Kasumi-1 (cell line): ENCODE data around the gene CDC42BPA.
"Not testable (repeated sequence)": the region's sequence is repeated elsewhere in the genome, so short reads cannot be mapped to it uniquely, and the experiment has no call there.

Experiments
- DNase-seq, 2 experiments: peaks; one replicate each; lab custom pipeline; 2025; lab: John Stamatoyannopoulos, UW

The CDC42BPA gene

DNA sequence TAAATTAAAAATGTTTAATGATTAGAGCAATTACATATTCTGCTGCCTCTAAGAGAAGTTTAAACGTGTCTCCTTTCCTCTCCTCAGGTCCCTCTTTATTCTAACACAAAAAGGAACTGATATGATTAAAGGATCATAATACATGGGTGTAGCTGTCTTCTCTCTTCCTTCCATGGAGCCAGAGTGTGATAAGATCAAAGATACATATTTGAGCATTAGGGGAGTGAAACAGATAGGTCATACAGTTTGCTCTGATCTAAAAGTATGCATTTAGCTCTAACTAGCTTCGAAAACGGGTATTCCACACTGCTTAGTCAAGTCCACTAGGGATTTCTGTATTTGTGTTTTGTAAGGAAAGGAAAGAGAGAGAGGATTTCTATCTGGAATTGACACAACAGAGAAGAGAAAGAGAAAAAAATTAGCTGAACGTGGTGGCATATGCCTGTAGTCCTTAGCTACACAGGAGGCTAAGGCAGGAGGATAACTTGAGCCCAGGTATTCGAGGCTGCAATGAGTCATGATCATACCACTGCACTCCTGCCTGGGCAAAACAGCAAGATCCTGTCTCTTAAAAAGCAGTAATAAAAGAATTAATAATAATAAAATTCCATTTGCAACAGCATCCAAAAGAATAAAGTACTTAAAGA is 63.1 kb downstream of the CDC42BPA start:
- no peak for DNase-seq

- no peak for DNase-seq
Measured at GRCh38 chr1:227253065-227253464, 65.2 kb downstream of the CDC42BPA start.

GRCh38 chr1:227245613-227246320 is 72.5 kb downstream of the CDC42BPA start:
- DNase-seq, result no peak

DNA sequence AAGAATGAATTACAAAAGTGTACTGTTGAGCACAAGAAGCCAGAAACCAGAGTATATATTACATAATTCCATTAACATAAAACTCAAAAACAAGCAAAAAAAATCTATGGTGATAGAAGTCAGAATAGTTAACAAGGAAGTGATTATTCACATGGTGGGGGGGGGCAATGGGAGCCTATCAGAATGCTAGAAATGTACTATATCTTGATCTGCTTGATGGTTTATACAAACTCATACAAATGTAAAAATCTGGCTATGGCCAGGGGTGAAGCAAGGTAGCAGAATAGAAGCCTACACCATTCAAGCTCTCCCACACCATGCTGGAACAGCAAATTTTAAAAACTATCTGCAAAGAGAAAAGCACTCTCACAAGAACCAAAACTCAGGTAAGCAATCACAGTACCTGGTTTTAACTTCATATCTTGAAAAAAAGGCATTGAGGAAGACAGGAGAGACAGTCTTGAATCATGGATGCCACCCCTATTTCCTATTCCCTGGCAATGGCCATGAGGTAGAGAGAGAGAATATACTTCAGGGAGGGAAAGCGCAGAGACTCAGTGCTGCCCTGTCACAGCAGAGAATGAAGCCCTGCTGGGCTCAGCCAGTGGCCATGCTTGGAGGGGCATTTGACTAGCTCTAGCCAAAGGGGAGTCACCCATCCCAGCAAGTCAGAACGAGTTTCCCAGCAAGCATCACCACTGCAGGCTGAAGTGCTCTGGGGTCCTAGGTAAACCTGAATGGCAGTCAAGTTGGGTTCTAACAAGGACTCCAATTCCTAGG is 73.8 kb downstream of the CDC42BPA start:
- DNase-seq, result no peak

GRCh38 chr1:227242811-227243682 is 75.2 kb downstream of the CDC42BPA start:
- DNase-seq, result no peak

GRCh38 chr1:227240983-227241382 is 77.3 kb downstream of the CDC42BPA start:
- no peak for DNase-seq

- peak; percentile 62 to 68 for DNase-seq
Measured at GRCh38 chr1:227234998-227235405, 83.3 kb downstream of the CDC42BPA start.

DNA sequence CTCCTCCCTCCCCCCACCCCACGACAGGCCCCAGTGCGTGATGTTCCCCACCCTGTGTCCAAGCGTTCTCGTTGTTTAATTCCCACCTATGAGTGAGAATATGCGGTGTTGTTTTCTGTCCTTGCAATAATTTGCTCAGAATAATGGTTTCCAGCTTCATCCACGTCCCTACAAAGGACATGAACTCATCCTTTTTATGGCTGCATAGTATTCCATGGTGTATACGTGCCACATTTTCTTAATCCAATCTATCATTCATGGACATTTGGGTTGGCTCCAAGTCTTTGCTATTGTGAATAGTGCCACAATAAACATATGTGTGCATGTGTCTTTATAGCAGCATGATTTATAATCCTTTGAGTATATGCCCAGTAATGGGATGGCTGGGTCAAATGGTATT is 87.2 kb downstream of the CDC42BPA start:
- not testable (repeated sequence) for DNase-seq

DNA sequence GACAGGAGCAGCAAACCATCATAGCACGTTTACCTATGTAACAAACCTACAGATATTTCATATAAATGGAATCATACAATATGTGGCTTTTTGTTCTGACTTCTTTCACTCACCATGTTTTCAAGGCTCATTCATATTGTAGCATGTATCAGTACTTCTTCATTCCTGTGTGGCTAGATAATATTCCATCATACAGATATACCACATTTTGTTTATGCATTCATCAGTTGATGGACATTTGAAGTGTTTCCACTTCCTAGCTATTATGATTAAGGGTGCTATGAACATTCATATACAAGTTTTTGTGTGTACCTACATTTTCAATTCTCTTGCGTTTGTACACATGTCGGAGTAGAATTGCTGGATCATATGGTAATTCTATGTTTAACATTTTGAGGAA is 90.1 kb downstream of the CDC42BPA start:
- no peak for DNase-seq

GRCh38 chr1:227227761-227228160 is 90.5 kb downstream of the CDC42BPA start:
- no peak for DNase-seq

GRCh38 chr1:227225715-227226346 is 92.5 kb downstream of the CDC42BPA start:
- peak; percentile 67 to 78 for DNase-seq

- peak; percentile 3 to 13 for DNase-seq
Measured at GRCh38 chr1:227223171-227223806, 95.0 kb downstream of the CDC42BPA start.

- DNase-seq, result no peak
Measured at GRCh38 chr1:227219715-227220292, 98.5 kb downstream of the CDC42BPA start.

DNA sequence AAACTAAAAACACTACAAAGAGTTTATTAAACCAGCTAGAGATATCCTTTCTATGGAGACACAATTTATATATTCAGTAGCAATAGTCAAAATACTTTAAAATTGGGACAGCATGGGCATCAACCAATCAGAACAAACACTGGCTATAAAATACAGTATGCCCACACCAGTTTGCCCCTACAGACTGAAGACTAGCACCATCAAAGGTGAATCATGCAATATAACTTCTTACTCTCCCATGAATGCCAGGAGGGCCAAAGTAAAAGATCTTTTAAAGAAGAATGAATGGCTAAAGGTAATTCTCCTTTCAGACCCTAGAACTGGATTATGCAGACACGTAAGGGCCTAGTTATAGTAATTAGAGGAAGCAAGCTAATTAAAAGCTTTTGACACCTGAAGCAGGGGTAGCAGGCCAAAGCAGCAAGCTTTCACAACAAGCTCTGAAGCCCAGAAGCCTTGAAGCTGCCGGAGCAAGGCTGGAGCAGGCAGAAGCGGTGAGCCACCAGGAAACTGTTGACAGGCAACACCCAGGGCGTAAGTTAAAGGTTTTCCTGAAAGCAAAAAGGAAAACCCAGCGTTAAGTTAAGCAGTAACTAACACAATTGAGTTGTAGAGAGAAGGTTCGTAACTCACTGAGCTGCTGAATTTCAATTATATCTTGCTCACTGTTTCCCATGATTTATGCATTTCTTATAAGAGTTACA is 99.3 kb downstream of the CDC42BPA start:
- no peak for DNase-seq

- DNase-seq, result no peak
Measured at GRCh38 chr1:227215863-227216510, 102.3 kb downstream of the CDC42BPA start.

- no peak for DNase-seq
Measured at GRCh38 chr1:227214207-227214606, 104.1 kb downstream of the CDC42BPA start.

DNA sequence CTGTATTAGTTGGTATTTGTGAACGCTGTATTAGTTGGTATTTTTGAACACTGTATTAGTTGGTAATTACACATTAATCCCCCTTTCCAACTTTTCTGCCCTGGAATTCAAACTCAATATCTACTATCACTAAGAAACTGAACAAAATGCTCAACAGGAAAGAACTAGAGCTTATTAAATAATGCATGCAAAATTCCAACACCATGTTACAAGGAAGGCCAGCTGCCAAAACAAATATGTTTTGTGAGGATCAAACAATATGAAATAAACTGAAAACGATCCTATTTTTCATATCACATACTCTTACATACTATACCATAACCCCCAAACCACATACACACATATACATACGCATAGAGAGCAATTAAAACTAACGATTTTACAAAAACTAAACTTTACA is 104.9 kb downstream of the CDC42BPA start:
- no peak for DNase-seq

DNA sequence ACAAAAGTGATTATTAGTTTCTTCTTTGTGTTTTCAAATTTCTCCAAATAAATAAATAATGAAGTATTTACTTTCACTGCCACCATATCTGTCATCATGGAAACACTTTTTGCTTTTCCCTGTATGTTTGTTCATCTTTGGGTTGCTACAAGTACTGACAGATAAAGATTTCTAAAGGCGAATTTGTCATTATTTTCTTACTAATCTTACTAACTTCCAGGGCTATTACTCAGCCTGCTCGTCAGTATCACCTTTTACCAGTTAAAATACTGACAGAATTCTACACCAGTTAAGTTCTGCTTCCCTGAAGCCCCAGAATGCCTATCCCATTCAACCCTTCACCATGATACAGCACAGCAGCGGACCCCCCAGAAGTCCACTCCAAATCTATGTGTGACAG is 106.1 kb downstream of the CDC42BPA start:
- no peak for DNase-seq

DNA sequence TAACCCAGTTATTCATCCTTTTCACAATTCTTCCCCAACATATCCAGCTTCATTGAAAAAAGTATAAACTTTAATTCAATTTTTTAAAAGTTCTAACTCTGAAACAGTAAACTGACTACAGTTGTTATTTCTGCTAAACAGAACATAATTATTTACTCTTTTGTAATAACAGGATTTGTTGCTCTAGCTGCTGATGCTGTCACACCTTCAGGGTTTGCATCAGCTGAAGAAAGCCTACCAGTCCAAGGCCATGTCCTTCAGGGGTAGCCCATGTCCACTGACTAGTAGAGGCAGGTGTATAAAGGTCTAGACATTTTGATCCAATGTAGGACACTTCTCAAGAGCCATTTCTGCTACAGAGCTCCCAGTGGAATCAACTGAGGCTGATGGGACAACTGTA is 107.7 kb downstream of the CDC42BPA start:
- DNase-seq, result no peak
